22Rv1 (cell line): ENCODE data around the gene KIF9.

Source experiments
- H3K27ac ChIP-seq: fragments of 450-650 bp; 2 replicates; pipeline ENCODE4 v1.5.1; 2017
- CTCF ChIP-seq: fragments of 450-650 bp; IDR thresholded peaks from 2 replicates; pipeline ENCODE4 v1.5.1; 2017; ENCODE audit warnings: mild to moderate bottlenecking
- ZFX ChIP-seq: fragments of 450-650 bp; IDR thresholded peaks from 2 replicates; pipeline ENCODE4 v1.6.1; 2017; ENCODE audit warnings: antibody characterized with exemption, borderline replicate concordance

The KIF9 gene

GRCh38 chr3:47245271-47245670 lies 37.3 kb downstream of the KIF9 start:
- no peak for TF ChIP-seq ZFX
- no peak for TF ChIP-seq CTCF
- H3K27ac ChIP-seq, result no peak overlapping the region

GRCh38 chr3:47244531-47245100 lies 38.0 kb downstream of the KIF9 start:
- H3K27ac ChIP-seq, result no peak overlapping the region
- TF ChIP-seq ZFX (no peak), CTCF (no peak)

DNA sequence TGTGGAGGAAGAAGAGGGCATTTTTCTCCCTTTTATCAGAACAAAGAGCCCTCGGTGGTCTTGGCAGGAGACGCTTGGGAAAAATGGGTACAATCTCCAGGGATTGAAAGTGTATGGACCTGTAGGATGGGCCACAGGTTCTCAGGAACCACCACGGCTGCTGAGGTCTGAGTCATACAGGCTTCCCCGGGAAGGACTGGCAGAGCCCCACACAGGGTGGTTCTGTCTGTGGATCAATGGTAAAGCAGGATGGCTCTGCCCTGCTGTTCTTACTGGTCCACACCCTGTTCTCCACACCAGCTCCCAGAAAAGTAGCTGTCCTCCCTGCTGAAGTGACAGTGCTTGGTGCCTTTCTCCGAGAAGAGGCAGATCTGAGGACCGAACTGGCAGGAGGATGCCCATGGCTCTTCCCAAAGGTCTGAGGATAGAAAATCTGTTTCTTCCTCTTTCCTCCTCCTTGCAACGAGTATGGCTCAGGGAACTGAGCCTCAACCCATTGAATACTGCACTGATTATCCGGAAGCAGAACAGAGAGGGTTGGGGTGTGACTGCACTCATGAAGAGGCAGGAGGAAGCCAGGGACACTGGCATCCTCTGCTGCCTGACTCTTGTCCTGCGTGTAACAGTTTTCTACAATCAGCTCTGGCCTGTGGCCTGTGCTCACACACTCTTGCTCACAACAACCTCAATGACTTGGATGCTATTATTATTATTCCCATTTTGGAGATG lies 39.0 kb downstream of the KIF9 start:
- no peak overlapping the region for H3K27ac ChIP-seq
- no peak for TF ChIP-seq CTCF
- no peak for TF ChIP-seq ZFX

DNA sequence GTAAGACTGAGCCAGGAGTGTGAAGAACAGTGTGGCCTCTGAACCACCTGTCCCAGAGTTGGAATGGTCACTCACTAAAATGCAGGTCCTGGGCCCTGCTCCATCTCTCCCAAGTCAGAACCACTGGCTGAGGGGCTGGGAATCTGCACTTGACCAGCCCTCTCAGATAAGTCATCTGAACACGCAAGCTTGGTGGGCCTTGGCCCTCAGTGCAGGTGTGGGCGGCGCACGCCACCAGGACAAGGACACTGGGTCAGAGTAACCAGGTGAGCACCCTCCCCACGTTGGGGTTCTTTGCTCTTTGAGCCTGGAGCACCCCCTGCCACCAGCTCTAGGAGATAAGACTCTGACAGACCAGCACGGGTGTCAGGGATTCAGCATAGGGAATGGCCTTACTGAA lies 42.7 kb downstream of the KIF9 start:
- no peak for TF ChIP-seq CTCF
- TF ChIP-seq ZFX, result no peak

DNA sequence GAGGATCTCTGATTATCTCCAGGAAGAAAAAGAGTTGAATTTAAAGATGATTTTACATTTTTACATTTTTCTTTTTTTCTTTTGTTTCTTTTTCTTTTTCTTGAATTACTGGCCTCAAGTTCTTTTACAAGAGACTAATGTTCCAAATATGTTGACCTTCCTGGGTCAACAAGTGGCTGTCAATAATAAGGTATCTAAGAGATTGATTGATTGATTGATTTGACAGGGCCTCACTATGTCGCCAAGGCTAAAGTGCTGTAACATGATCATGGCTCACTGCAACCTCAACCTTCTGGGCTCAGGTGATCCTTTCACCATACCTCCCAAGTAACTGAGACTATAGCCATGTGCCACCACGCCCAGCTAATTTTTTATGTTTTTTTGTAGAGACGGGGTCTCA lies 44.6 kb downstream of the KIF9 start:
- H3K27ac ChIP-seq, result no peak overlapping the region
- TF ChIP-seq CTCF, result no peak
- no peak for TF ChIP-seq ZFX

More for the DNA sequence above, 42.7 kb downstream of the KIF9 start:
- no peak overlapping the region for H3K27ac ChIP-seq

DNA sequence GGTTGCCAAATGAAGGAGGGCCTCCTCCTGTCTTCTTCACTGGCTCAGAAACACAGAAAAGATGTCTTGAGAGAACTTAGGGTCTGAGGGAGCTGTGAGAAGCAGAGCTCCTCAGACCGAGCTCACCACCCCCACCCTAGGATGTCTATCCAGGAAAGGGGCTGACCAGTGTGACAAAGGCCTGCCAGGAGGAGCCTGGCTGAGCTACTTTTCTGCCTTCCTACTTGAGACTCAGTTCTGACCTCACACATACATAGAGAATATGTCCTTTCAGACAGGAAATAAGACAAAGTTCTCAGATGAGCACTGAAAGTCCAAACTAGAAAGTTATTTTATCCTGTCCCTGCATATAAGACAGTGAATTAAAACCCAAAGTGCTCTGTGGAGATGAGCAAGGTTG lies 54.5 kb downstream of the KIF9 start:
- TF ChIP-seq ZFX (no peak), CTCF (no peak)
- no peak overlapping the region for H3K27ac ChIP-seq

DNA sequence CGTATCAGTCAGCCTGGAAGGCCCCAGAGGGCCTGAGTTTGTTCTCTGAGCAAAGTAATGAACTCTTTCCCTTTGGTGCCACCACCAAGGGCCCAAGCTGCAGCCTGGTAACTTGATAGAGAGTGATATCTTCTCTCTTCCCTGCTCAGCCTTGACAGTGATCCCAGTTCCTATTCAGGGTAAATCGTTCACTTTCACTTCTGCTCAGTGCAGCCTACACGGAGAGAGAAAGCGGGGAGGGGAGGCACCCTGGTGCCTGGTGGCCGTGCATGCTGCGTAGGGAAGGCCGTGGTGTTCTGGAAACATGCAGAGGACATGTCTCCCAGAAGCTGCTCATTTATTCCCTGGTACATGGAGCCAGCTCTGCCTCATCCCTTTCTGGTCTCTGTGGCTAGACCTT lies 54.9 kb downstream of the KIF9 start:
- H3K27ac ChIP-seq, result no peak overlapping the region
- TF ChIP-seq ZFX (no peak), CTCF (no peak)
